Stimulated activated CD4-positive, alpha-beta T cell treated with anti-CD3 and anti-CD28 coated beads, TNF-alpha, amount 100 ng/mL, for 4 hours (primary cell): Measurements from ENCODE around the gene COL2A1.
"Not testable (repeated sequence)": the region's sequence is repeated elsewhere in the genome, so short reads cannot be mapped to it uniquely, and the experiment has no call there.

Source experiments
- DNase-seq, 3 experiments: peaks; one replicate each; pipeline ENCODE4 v3.0.0-alpha.2; 2020; ENCODE audit warnings: low read depth in 3 of 3

Gene COL2A1

GRCh38 chr12:47975816-47976215 lies 28.5 kb downstream of the COL2A1 start:
- DNase-seq, result no peak

- no peak for DNase-seq
These were observed 29.1 kb downstream of the COL2A1 start for GRCh38 chr12:47975036-47975620.

- no peak for DNase-seq
These were observed 30.4 kb downstream of the COL2A1 start for GRCh38 chr12:47973870-47974269.

- no peak for DNase-seq
These were observed 31.4 kb downstream of the COL2A1 start for GRCh38 chr12:47972895-47973294.

- no peak for DNase-seq
These were observed 33.4 kb downstream of the COL2A1 start for GRCh38 chr12:47970843-47971242.

GRCh38 chr12:47969845-47970244 lies 34.4 kb downstream of the COL2A1 start:
- DNase-seq, result no peak

GRCh38 chr12:47967461-47968321 lies 36.6 kb downstream of the COL2A1 start:
- no peak for DNase-seq

GRCh38 chr12:47965581-47965980 lies 38.7 kb downstream of the COL2A1 start:
- no peak for DNase-seq

GRCh38 chr12:47964106-47964728 lies 40.1 kb downstream of the COL2A1 start:
- no peak for DNase-seq

- peak; percentile 80 to 87 (median 82) for DNase-seq
These were observed 40.8 kb downstream of the COL2A1 start, which contains the start of gene TMEM106C for GRCh38 chr12:47963340-47964040. TSS of gene TMEM106C (plus strand) at chr12:47963596. CDS start at chr12:47964237, 641 bp downstream.

GRCh38 chr12:47962198-47962597 lies 42.1 kb downstream of the COL2A1 start:
- DNase-seq, result no peak

- DNase-seq, result not testable (repeated sequence)
These were observed 46.6 kb downstream of the COL2A1 start for GRCh38 chr12:47957671-47958070.

GRCh38 chr12:47955059-47955458 lies 49.2 kb downstream of the COL2A1 start:
- no peak for DNase-seq

GRCh38 chr12:47954467-47955045 lies 49.7 kb downstream of the COL2A1 start:
- no peak for DNase-seq

GRCh38 chr12:47954058-47954457 lies 50.2 kb downstream of the COL2A1 start:
- no peak for DNase-seq

- no peak for DNase-seq
These were observed 53.3 kb downstream of the COL2A1 start for GRCh38 chr12:47950856-47951468.

- peak in 1 of 3 experiments; percentile 24 for DNase-seq
These were observed 54.6 kb downstream of the COL2A1 start for GRCh38 chr12:47949441-47950341.

GRCh38 chr12:47947341-47947740 lies 56.9 kb downstream of the COL2A1 start:
- no peak for DNase-seq

- no peak for DNase-seq
These were observed 57.6 kb downstream of the COL2A1 start for GRCh38 chr12:47946413-47947323.
